CD4-positive, alpha-beta T cell treated with Interleukin-4 for 4 hours (primary cell): ENCODE results near the gene PGS1.
A peak's percentile ranks its signal among the peaks of the same experiment; 100 is the strongest.

Experiments used
- DNase-seq: peaks from one replicate; pipeline ENCODE4 v3.0.0-alpha.2; 2020

PGS1 gene

DNA sequence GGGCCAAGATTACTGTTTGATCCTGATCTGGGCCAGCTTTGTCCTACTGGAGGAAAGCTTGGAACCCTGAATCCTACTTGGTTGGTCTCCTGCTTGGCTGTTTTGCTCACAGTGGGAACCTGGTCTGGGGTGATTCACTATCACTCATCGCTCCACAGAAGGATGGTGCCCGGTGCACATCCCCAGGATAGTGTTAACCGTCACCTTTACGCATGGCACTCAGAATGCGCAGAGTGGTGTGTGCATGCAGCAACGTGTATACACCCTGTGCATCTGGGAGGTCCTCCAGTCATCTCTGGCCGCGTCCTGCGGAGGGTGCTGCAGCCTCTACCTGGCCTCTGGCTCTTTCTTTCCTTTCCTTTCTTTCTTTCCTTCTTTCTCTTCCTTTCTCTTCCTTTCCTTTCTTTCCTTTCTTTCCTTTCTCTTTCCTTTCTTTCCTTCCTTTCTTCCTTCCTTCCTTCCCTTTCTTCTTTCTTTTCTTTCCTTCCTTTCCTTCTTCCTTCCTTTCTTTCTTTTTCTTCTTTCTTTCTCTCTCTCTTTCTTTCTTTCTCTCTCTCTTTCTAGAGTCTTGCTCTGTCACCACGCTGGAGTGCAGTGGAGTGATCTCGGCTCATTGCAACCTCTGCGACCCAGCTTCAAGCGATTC lies 31.7 kb upstream of the PGS1 start:
- DNase-seq = no peak

DNA sequence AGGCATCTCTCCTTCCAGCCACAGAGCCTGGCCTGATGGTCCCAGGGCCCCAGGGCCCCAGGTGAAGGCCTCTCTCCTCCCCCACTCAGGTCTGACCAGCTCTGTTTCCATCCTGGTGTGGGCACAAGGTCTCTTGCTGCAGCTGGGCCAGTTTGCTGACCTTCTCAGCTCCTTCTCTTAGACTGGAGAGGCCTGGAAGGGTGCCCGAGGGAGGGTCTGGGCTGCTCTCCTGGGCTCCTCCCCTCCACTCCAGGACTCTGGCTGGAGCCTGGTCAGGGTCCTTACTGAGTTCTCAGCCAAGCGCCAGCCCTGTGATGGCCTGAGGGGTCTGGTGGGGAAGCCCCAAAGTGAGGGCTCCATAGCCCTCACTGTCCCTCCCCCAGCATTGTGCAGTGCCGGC lies 31.0 kb upstream of the PGS1 start:
- DNase-seq = no peak

DNA sequence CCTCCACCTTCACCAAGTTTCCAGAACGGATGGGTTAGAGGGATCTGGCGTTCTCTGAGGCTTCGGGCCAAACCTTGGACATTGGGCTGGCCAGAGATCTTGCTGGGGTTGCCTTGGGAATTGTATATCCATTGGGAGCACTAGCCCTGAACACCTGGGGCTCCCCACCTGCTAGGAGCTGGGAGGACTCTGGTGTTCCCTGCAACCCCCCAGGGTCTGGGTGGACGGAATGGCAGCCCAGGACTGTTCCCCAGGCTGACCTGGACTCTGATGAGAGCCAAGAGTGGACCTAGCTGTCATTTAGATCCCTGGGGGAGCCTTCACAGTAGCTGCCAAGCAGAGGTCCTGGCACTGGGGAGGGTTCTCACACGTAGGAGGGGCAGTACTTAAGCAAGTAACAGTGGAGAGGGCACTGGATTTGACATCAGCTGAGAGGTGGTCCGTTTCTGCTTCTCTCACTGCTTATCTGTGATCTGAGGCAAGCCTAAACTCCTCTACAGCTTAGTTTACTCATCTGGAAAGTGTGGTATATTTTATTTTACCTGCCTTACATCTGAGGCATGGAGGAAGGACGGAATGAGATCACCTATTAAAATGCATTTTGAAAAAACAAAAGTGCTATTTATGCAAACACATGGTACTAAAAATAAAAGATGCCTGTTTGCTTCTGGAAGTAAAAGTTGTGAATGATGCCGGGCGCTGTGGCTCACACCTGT lies 30.2 kb upstream of the PGS1 start:
- no peak for DNase-seq

DNA sequence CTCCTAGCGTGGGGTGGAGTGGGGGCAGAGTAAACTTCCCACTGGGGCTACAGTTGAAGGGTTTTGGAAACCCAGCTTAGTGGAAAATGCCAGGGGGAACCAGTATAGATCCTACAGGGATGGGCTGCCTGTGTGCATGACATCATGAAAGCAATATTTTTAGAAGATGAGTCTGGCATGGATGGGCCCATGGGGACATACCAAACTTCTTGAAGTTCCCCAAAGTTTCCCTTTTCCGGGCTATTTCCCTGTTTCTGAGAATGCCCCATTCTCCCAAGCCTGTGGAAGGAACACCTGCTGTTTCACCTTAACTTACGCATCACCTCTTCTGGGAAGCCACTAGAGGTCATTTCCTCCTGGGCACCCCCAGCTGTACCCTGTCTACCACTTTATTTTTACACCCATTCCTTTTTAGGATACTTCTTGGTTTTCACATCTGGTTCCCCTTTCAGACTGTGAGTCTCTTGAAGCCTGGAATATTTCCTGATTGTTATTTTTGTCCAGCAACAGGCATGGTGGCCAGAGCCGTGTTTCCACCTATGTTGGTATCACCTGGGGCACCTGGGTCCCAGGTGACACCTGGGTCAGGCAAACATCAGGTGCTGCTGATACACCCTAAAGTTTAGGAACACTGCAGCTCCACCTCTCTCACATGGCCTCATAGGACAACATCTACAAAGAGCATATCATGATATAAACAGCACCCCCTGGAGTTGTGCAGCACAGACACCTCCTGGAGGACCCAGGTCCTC lies 28.4 kb upstream of the PGS1 start:
- DNase-seq = no peak

DNA sequence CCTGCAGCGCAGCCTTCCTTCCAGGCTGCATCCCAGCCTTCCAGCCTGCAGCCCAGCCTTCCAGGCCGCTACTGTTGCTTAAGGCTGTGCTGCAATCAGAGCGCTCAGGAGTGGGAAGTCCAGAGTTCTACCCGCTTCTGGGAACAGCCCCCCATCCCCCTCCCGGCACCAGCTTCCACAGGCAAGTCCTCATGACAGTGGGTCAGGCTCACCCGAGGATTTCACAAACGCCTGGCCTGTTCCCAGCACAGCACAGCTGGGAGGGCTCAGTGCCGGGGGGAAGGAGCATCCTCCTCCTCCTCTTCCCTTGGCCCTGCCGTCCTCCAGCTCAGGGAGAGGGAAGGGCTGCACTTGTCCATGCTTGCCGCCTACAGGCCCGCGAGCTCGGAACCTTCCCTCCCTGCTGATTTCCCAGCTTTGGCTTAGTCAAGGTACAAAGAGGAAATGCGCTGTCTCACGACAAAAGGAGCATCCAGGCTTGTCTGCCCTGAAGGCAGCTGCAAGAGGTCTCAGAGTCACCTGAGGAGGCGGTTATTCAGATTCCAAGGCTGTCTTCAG lies 26.9 kb upstream of the PGS1 start:
- DNase-seq = no peak

DNA sequence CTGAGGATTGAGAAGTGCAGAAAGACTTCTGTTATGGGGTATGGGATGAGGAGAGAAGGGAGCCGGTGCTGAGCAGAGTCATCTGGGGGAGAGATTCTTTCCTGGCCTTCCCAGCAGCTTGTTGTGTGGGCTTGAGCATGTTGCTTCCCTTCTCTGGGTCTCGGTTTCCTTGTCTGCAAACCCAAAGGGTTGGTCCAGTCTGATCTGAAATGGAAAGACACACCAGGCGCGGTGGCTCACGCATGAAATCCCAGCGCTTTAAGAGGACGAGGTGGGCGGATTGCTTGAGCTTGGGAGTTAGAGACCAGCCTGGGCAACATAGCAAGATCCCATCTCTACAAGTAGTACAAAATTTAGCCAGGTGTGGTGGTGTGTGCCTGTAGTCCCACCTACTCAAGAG lies 24.6 kb upstream of the PGS1 start:
- no peak for DNase-seq

DNA sequence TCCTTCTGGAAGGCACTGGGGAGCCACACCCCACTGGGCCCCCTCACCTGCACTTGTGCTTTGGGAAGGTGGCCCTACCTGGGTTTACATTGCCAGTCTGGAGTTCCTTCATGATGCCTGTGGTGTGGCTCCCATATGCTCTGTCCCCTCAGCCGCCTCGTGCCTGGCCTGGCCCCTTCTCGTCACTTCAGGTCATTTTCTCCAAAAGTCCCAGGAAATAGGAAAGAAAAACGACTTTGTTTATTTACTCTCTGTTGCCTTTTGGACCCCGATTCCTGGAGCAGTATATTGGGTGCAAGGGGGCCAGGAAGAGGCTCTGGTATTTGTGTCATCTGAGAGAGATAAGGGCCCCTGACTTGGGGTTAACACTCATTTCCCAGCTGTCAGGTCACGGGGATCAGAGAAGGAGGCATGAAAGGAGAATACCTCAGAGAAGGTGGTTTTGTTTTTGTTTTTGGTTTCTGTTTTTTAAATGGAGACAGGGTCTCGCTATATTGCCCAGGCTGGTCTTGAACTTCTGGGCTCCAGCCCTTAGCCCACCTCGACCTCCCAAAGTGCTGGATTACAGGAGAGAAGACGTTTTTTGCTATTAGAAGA lies 23.3 kb upstream of the PGS1 start:
- DNase-seq = peak; percentile 45

DNA sequence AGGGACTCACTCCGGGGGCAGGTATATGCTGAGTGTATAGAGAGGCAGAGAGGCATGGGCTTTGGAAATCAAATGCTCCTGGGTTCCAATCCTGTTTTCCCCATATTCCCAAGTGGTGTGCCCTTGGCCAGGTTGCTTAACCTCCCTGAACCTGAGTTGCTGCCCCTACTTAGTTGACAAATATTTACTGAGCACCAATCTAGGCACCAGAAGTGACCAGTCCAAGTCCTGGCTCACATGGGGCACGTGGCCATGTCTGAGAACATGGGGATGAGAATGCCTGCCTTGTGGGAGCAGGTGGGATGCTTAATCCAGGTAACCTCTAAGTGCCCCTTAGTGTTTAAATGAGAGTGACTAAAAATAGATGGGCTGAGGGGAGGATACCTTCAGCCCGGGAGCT lies 22.7 kb upstream of the PGS1 start:
- DNase-seq = no peak

DNA sequence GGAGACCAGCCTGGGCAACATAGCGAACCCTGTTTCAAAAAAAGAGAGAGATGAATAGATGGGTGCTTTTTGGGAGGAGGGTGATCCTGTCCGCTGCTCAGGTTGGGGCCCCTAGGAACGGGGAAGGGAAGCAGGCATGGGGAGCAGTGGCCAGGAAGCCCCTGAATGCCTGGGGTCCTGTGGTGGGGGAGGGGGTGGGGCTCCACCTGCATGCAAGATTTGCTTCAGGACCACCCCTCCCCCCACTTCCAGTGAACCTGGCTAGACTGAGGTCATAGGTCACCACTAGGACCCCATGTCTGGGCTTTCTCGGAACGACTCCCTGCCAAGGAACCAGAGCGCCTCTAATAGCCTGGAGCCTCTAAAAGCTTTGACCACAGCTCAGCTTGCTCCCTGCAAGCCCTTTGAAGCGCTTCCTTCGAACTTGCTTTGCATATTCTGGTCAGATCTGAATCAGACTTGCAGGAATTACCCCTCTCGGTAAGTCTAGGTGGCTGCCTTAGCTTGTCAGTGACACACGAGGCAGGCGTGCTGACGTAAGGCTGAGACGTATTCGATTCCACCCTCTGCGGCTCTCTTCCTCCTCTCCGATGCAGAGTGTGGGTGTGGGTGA lies 22.2 kb upstream of the PGS1 start:
- DNase-seq = peak; percentile 98

DNA sequence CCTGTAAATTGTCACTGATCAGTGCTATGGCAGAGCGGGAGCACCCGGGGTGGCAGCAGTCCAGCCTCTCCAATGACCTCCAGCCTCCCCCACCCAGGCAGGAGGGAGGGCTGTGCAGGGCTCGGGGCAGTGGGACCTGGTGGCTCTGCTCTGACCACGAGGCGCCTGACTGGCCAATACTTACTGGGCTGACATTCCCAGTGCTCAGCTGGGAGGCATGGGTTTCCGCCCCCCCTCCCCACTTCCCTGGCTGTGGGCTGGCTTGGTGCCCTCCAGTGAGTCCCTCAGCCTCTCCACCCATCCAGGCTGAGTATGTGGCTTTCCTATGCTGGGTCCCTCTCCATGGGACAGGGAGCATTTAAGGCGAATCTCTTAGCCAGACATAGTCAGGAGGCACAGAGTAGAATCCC lies 21.3 kb upstream of the PGS1 start:
- no peak for DNase-seq

DNA sequence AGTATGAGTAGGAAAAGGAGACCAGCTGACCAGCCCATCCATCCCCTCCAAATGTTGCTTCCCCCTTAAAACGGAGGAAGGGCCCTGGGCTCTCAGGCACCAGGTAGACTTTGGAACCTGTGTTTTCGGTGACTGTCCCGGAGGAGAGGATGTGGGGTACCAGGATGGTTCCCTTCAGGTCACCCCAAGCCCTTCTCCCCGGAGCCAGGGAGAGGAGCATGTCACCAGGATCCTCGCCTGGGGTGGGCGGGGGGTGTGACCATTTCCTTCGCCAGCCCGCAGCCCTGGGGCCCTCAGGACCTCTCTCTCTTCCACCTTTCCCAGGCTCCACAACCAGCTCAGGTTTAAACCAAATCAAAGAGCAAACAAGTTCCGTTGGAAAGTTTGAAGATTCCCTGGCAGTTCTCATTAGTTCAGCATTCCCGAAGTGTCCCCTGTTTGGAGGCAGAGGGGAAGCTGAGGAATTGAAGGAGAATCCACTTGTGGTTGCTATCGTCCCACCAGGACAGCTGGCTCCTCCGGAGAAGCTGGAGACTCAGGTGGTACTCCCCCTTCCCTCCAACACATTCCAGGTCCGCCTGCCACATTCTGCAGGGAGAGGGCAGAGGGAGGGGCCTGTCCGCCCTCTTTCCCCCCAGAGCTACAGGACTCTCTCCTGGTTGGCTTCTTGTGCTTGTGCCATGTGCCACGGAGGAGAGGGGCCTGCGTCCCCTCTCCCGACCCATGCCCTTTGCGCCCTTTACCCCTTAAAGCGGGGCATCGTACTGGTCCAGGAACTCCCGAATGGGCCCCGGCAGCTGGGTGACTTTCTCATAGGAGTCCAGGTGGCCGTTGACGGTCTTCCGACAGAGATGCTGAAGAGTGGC lies 20.5 kb upstream of the PGS1 start:
- no peak for DNase-seq

DNA sequence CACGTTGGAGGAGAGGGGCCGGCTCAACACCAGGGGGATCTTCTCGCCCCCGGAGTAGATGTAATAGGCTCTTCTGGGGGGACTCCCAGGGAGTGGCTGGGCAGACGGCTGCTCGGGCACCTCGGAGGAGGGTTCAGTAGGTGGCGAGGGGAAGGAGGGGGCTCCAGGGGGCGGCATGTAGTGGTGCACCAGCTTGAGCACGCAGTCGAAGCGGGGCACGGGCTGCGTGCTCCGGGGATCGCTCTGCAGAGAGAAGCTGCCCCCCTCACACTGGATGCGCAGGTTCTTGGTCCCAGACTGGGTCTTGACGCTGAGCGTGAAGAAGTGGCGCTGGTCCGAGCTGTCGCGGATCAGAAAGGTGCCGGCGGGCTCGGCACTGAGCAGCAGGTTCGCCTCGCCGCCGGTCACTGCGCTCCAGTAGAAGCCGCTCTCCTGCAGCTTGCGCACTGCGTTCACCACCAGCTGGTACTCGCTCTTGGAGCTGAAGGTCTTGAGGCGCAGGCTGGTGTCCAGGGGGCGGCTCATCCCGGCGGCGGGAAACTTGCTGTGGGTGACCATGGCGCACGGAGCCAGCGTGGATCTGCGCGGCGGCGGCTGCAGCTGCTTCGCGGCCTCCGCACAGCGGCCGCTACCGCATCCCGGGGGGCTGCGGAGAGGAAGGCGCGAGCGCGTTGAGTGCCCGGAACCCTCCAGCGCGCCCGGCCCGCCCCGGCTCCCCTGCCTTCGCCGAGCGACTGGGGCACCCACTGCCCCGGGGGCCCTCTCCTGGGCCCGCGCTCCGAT lies 19.7 kb upstream of the PGS1 start:
- DNase-seq = no peak

DNA sequence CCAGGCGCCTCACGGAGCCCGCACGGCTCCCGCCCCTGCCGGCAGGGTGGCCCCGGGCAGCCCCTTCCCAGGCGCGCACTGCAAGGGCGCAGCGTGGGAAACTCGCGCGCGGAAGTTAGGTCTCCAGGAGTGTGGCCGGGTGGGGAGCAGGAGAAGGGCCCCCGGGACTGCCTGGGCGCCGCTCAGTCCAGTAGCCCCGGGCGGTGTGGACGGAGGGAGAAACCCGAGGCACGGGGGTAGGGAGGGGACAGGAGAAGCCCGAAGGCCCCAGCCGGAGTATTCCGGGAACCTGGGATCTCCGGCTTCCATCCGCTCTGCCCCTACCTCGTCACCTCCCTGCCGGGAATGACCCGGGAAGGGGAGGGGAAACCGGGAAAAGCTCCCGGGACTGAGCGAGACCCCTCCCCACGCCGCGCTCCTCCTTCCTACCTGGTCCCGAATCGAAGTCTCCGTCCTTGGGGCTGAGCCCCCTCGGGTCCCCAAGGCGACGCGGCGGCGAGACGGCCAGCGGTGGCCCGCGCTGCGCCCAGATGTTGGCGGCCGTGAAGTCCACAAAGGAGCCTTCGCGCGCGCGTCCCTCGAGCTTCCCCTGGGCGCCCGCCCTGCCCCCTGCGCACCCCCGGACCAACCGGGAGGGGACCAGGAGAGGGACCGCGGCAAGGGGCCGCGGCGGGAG lies 19.0 kb upstream of the PGS1 start:
- DNase-seq = no peak

DNA sequence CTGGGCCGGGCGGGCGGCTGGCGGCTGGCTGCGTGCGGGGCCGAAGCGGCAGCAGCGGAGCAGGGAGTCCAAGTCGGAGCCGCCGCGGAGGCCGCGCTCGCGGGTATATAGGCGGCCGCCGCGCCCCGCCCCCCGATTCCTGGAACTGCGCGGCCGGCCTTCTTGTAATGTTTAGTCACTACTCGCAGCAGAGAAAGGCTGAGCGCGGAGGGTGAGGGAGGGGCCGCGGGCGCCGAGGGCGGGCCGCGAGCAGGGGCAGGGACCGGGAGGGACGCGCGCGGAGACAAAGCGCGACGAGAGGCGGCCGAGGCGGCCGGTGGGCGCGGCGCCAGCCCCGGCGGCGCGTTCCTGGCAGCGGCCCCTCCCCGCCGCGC lies 18.5 kb upstream of the PGS1 start, which contains the start of gene SOCS3:
Gene SOCS3, minus strand, starts transcription at position 81 of the 374 bp plus-strand sequence. CDS start 982 bp downstream, outside the sequence.
- peak; percentile 98 for DNase-seq

DNA sequence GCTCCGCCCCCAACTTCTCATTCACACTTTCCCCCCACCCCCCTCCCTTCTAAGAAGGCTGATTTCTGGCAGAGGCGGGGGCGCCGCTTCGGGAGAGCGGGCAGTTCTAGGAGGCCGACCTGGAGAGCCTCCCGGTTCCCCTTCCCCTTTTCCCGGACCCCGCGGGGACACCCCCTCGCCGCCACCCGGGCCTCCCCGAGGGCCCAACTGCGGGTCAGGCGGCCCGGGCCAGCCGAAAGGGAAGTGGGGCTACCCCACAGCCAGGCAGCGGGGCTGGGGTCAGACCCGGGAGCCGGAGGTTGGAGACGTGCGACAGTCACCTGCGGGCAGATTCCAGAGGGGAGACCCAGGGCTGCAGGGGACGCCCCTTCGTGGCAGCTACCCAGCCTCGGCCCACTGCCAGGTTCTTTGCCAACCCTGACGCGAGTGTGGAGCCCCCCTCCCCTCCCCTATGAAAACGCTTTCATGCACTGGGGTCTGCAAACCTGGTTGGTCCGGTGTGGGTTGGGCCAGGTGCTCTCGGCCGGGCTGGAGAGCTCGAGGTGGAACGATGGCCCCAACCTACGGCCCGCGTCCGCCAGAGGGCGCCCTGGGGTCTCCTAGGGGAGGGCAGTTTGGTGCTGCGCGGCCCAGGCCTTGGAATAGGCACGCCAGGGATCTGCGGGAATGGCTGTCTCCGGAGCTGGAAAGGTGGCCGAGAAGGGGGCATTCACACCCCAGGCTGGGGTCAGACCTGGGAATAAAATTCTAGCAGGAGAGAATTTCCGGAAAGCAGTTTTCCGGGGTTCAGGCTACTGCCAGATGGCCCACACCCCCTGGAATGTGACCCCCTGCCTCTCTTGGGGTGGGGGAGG lies 17.9 kb upstream of the PGS1 start:
- DNase-seq = peak; percentile 82

DNA sequence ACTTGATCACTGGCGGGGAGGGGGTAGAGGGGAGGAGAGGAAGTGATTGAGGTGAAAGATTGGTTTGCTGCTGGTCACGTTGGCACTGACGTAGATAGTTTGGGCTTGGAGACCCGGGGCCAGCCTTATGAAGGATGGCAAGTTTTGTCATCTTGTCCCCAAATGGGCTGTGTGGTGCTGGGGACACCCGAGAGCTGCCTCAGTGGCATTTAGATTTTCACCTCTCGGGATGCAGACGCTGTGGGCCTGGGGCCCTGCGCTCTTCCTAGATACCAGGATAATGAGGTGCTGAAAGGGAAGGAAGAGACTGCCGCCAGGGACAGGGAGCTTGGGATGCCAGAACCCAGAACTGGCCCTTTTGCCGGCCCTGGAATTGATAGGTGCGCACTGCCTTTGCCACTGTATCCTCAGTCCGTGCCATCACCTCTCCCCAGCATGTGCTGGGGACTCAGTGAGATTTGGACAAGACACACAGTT lies 17.2 kb upstream of the PGS1 start:
- DNase-seq = no peak

DNA sequence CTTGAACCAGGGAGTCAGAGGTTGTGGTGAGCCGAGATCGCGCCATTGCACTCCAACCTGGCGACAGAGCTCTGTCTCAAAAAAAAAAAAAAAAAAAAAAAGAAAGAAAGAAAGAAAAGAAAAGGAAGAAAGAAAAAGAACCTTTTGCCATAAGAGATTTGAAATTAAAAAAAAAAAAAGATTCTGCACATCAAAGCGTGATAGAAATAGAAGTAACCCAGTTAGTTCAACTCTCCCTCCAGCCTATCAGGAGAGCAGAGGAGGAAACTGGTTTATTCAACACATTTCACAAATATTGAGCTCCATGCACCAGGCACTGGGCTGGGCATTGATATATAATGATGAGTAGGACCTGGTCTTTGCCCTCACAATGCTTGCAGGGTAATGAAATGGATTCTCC lies 16.2 kb upstream of the PGS1 start:
- no peak for DNase-seq

DNA sequence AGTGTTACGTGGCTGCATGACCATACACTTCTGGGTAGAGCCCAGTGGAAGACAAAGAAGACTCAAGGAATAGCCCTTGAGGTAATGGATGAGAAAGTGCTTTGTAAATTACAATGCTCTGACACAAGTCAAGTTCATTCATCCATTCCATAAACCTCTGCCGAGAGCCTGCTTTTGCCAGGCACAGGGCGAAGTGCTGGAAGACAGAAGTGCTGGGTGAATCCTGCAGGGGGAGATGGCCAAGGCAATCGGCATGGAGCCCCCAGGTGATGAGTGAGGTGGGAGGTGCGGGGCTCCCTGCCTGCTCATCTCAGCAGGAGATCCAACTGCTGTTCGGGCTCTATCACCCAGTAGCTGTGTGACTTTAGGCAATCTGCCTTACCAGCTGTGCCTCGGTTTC lies 15.8 kb upstream of the PGS1 start:
- DNase-seq = no peak
